ENCODE measurements around the gene HOXD11. TPM values are rescaled to one million over a fixed set of nuclear protein-coding genes. Genes with fewer than 3 reads are reported as not detected.

HOXD11 gene
- total RNA-seq, 1 experiment from 2014 or later = 107 TPM

DNA sequence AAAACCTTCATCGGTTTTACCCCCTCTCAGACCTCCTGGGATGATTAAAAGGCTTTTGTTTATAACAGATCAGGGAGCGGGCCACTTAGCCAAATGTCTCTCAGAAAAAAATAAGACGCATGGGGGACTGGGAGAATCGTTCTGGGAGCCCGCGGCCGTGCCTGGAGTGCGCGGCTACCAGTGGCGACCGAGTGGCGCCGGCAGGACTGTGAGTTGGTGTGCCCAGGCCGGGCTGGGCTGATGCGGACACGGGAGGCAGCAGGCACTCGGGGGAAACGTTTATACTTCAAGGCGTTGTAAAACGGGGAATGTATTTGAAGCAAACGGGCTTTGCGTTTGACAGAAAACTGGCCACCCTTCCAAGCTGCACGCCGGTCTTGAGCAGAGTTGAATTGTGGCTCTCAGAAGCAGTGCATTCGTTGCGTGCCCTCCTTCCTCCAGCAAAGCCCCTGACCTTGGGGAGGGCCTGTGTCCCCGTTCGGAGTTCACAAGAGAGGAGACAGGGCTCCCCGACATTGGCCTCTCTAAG is 4.8 kb downstream of the HOXD11 start:
- H3K27ac ChIP-seq (ENCODE audit: low read depth, low read length, poor library complexity, severe bottlenecking) = peak overlapping the region; percentile 88
- BruUV-seq (replicated peaks) = no TSS peak
- peaks cover 6% of the 10 kb centered on the region for H3K4me1 ChIP-seq (ENCODE audit: insufficient read depth, low read length, poor library complexity, severe bottlenecking)
- POLR2A ChIA-PET (ENCODE audit: low non-redundant PET) = interaction anchor here (0.6 kb wide), 1 partner anchor 16 kb away, joined by 4 read pairs; no protein-coding TSS in a partner anchor
- intact Hi-C loops (cut with micrococcal nuclease; ENCODE audit: unreplicated experiment) = no loop called here
- DNase-seq (ENCODE audit: low spot score) = no peak
- no peaks in the 10 kb centered on the region for H3K9me3 ChIP-seq (ENCODE audit: low read depth, low read length, poor library complexity, severe bottlenecking)
- TF ChIP-seq, protein P1, sequence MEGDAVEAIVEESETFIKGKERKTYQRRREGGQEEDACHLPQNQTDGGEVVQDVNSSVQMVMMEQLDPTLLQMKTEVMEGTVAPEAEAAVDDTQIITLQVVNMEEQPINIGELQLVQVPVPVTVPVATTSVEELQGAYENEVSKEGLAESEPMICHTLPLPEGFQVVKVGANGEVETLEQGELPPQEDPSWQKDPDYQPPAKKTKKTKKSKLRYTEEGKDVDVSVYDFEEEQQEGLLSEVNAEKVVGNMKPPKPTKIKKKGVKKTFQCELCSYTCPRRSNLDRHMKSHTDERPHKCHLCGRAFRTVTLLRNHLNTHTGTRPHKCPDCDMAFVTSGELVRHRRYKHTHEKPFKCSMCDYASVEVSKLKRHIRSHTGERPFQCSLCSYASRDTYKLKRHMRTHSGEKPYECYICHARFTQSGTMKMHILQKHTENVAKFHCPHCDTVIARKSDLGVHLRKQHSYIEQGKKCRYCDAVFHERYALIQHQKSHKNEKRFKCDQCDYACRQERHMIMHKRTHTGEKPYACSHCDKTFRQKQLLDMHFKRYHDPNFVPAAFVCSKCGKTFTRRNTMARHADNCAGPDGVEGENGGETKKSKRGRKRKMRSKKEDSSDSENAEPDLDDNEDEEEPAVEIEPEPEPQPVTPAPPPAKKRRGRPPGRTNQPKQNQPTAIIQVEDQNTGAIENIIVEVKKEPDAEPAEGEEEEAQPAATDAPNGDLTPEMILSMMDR (conservative IDR thresholded peaks at IDR 0.05; ENCODE audit: low read depth, low read length) = no peak
- no peak for TF ChIP-seq EZH2 (IDR thresholded peaks at IDR 0.05; ENCODE audit: borderline replicate concordance, low read depth, low read length, poor library complexity, severe bottlenecking)
- peak overlapping the region; percentile 73 for H3K4me3 ChIP-seq (ENCODE audit: low read depth, low read length, poor library complexity, severe bottlenecking)
- H3K27me3 ChIP-seq (replicated peaks; ENCODE audit: insufficient read depth, low read depth, low read length, poor library complexity) = no peaks in the 10 kb centered on the region
- peaks cover 67% of the 10 kb centered on the region for H3K36me3 ChIP-seq (ENCODE audit: insufficient read depth, low read length, poor library complexity, severe bottlenecking)
- CTCF ChIA-PET = interaction anchor here (0.5 to 2.4 kb wide), 3 partner anchors 10 to 542 kb away, joined by 4 to 7 read pairs (median 5); partner anchors contain the start of gene HOXD9

DNA sequence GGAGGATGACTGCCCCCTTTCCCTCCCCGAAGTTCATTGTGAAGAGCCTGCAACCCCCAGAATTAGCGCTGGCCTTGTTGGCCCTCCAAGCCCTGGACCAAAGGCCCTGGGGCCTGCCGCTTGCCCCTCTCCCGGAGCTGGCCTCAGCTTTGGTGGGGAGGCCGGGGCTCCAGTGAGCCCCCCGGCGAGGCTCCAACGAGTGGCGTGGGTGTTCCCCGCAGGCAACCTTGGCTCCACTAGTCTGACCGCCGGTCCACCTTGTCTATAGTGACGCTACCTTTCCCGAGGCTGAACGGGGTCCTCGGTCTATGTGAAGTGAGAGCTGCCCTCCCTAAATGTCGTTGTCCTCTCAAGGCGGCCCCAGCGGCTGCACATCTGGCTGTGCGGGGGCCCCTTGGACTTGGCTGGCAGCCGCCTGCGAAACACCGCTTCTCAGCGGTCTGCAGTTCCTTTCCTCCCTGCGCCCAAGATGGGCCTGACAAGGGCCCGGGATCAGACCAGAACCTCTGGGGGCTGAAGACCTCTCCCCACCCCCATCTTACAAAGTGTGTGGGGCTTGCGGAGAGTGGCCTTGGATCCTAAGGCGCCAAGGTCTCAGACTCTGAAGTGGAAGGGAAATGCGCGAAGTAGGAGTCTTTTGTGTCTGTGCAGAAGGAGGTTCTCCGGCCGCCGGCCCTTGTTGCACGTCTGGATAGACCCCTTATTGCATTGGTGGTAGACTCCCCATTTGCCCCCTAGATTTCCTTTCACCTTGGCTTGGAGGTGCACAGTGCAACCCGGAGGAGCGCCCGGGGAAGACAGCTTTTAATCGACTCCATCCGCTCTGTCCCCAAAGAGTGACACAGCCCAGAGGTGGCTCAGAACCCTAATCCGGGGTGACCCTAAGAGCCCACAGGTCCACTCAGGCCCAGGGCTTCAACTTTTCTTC is 5.6 kb downstream of the HOXD11 start:
- H3K9me3 ChIP-seq (ENCODE audit: low read depth, low read length, poor library complexity, severe bottlenecking) = no peaks in the 10 kb centered on the region
- DNase-seq (ENCODE audit: low spot score) = peak; percentile 39
- no TSS peak for BruUV-seq (replicated peaks)
- ChIA-PET POLR2A (ENCODE audit: low non-redundant PET) (no interaction called here), CTCF (interaction anchor here (1.4 to 2.4 kb wide), 2 partner anchors 9 to 541 kb away, joined by 4 to 7 read pairs; partner anchors contain the start of gene HOXD9)
- no peak for TF ChIP-seq EZH2 (IDR thresholded peaks at IDR 0.05; ENCODE audit: borderline replicate concordance, low read depth, low read length, poor library complexity, severe bottlenecking)
- TF ChIP-seq, protein P1 (conservative IDR thresholded peaks at IDR 0.05; ENCODE audit: low read depth, low read length) = no peak
- H3K27me3 ChIP-seq (replicated peaks; ENCODE audit: insufficient read depth, low read depth, low read length, poor library complexity) = no peaks in the 10 kb centered on the region
- H3K4me1 ChIP-seq (ENCODE audit: insufficient read depth, low read length, poor library complexity, severe bottlenecking) = peaks cover 13% of the 10 kb centered on the region
- peak overlapping the region; percentile 88 for H3K27ac ChIP-seq (ENCODE audit: low read depth, low read length, poor library complexity, severe bottlenecking)
- H3K36me3 ChIP-seq (ENCODE audit: insufficient read depth, low read length, poor library complexity, severe bottlenecking) = peaks cover 75% of the 10 kb centered on the region
- H3K4me3 ChIP-seq (ENCODE audit: low read depth, low read length, poor library complexity, severe bottlenecking) = peak overlapping the region; percentile 73
- intact Hi-C loops (cut with micrococcal nuclease; ENCODE audit: unreplicated experiment) = no loop called here

DNA sequence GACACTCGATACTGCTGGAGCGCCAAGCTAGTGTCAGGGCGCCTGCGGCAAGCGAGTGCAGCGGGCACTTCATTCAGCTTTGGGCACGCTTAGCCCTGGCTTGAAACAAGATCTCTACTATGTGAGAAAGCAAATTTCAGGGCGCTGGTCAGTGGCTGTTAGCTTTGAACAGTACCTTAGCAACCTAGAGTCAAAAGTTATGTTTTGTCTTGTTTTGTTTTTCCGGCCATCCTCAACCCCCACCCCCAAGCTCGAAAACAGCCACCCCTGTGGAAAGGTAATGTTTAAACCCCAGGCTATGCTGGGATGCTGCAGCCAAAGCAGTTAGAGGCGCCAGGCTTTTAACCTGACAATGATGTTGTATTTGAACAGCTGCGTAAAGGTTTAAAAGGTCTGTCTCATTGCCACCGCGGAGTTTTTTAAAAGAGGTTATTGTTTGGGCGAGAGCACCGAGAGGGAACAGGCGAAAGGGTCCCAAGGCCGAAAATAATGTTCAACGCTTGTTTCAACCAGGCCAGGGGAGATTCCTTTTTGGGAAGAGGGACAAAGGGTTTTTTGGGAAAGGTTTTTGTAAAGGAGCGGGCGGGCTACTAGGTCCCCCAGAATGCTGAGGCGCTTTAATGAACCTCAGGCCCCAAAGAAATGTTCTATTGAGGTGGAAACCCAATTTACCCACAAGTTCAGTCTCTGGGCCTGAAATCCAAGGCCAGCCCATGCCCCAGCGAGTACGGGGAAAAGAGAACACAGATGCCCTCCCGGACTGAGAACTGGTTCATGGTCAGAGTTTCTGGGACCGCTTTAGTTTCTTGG is 7.2 kb downstream of the HOXD11 start:
- H3K4me3 ChIP-seq (ENCODE audit: low read depth, low read length, poor library complexity, severe bottlenecking) = peak overlapping the region; percentile 73
- POLR2A ChIA-PET (ENCODE audit: low non-redundant PET) = no interaction called here
- intact Hi-C loops (cut with micrococcal nuclease; ENCODE audit: unreplicated experiment) = no loop called here
- TF ChIP-seq, protein P1 (conservative IDR thresholded peaks at IDR 0.05; ENCODE audit: low read depth, low read length) = no peak
- TF ChIP-seq EZH2 (IDR thresholded peaks at IDR 0.05; ENCODE audit: borderline replicate concordance, low read depth, low read length, poor library complexity, severe bottlenecking) = no peak
- peaks cover 85% of the 10 kb centered on the region for H3K36me3 ChIP-seq (ENCODE audit: insufficient read depth, low read length, poor library complexity, severe bottlenecking)
- peak overlapping the region; percentile 88 for H3K27ac ChIP-seq (ENCODE audit: low read depth, low read length, poor library complexity, severe bottlenecking)
- no TSS peak for BruUV-seq (replicated peaks)
- H3K9me3 ChIP-seq (ENCODE audit: low read depth, low read length, poor library complexity, severe bottlenecking) = no peaks in the 10 kb centered on the region
- no peaks in the 10 kb centered on the region for H3K27me3 ChIP-seq (replicated peaks; ENCODE audit: insufficient read depth, low read depth, low read length, poor library complexity)
- H3K4me1 ChIP-seq (ENCODE audit: insufficient read depth, low read length, poor library complexity, severe bottlenecking) = peaks cover 22% of the 10 kb centered on the region
- CTCF ChIA-PET = interaction anchor here (1.4 kb wide), 2 partner anchors 13 to 538 kb away, joined by 3 read pairs; no protein-coding TSS in a partner anchor
- DNase-seq (ENCODE audit: low spot score) = peak; percentile 34
